Measurements from ENCODE around the gene FARSA. TPM values are rescaled to one million over a fixed set of nuclear protein-coding genes. Genes with fewer than 3 reads are reported as not detected.

FARSA gene
- polyA plus RNA-seq, 2 of the 4 experiments (the other 2 are of a cell fraction), result 18.1 to 58.7 TPM

GRCh38 chr19:12884627-12884925 is 48.9 kb downstream of the FARSA start (continued):
- no peak for TF ChIP-seq JUNB (IDR thresholded peaks at IDR 0.05)
- TF ChIP-seq MAX (IDR thresholded peaks at IDR 0.05), result no peak
- TF ChIP-seq CEBPB (IDR thresholded peaks at IDR 0.05), result no peak

- DNase-seq (ENCODE audit: low read depth in 1 of 2, low spot score in 1 of 2) (no peak), FAIRE-seq (no peak), ATAC-seq (no peak)
- no peak overlapping the region for H3K4me2 ChIP-seq
- H3K27ac ChIP-seq, result no peak overlapping the region
- H3K4me3 ChIP-seq, result no peak overlapping the region
- no peaks in the 10 kb centered on the region for H3K4me1 ChIP-seq
- peaks cover 9% of the 10 kb centered on the region; the same call in 2 of the 3 replicates for H3K9me3 ChIP-seq
- ChIA-PET CTCF (interaction anchor here (0.6 to 4.5 kb wide), 5 partner anchors 23 to 118 kb away, joined by 3 to 17 read pairs (median 5); partner anchors contain the start of gene RTBDN), POLR2A (no interaction called here)
- WGBS (ENCODE audit: missing lambda C conversion rate), result 85% methylated on average over 3 of the region's 3 CpGs
- TF ChIP-seq HDAC2 (IDR thresholded peaks at IDR 0.05), result no peak
- no peak for TF ChIP-seq FOXS1 (CRISPR knock-in tag; IDR thresholded peaks at IDR 0.05)
- TF ChIP-seq HOXB5 (CRISPR knock-in tag; IDR thresholded peaks at IDR 0.05), result no peak
- TF ChIP-seq POLR2A (IDR thresholded peaks at IDR 0.05; ENCODE audit: low read length), result no peak
- no peak for TF ChIP-seq SREBF2 (IDR thresholded peaks at IDR 0.05)
- no peak for TF ChIP-seq ZC3H11A (IDR thresholded peaks at IDR 0.05)
- TF ChIP-seq EHMT2 (IDR thresholded peaks at IDR 0.05; ENCODE audit: low read depth), result no peak
- no peak for TF ChIP-seq KDM1A (IDR thresholded peaks at IDR 0.05; ENCODE audit: low read depth)
- no peak for TF ChIP-seq CBX8 (IDR thresholded peaks at IDR 0.05)
- TF ChIP-seq HOXA7 (CRISPR knock-in tag; IDR thresholded peaks at IDR 0.05), result no peak
- no peak for TF ChIP-seq FOSB (CRISPR knock-in tag; IDR thresholded peaks at IDR 0.05)
These were observed 49.3 kb downstream of the FARSA start for GRCh38 chr19:12884202-12884601.

- CTCF ChIA-PET, result interaction anchor here (0.6 to 4.5 kb wide), 8 partner anchors 35 to 246 kb away, joined by 3 to 17 read pairs (median 4); no protein-coding TSS in a partner anchor
- no peak overlapping the region for H3K27ac ChIP-seq
- WGBS (ENCODE audit: missing lambda C conversion rate), result 83% methylated on average over 3 of the region's 3 CpGs
- POLR2A ChIA-PET, result interaction anchor here (1.3 to 1.6 kb wide), 3 partner anchors 8 to 51 kb away, joined by 3 to 8 read pairs (median 5); partner anchors contain the start of genes FARSA and GCDH
- no peak overlapping the region for H3K4me3 ChIP-seq
- DNase-seq (ENCODE audit: low read depth in 1 of 2, low spot score in 1 of 2) (no peak), ATAC-seq (no peak), FAIRE-seq (no peak)
- no peak for TF ChIP-seq ELK1 (IDR thresholded peaks at IDR 0.05; ENCODE audit: low read depth, low read length)
- no peak for TF ChIP-seq CBX8 (IDR thresholded peaks at IDR 0.05)
- TF ChIP-seq FOSL2 (IDR thresholded peaks at IDR 0.05), result no peak
- TF ChIP-seq FOSL2 (CRISPR knock-in tag; IDR thresholded peaks at IDR 0.05), result no peak
- no peak for TF ChIP-seq RARB (CRISPR knock-in tag; IDR thresholded peaks at IDR 0.05)
- H3K9me3 ChIP-seq, result peaks cover 9% of the 10 kb centered on the region; the same call in 2 of the 3 replicates
- no peak overlapping the region for H3K4me2 ChIP-seq
- no peaks in the 10 kb centered on the region for H3K4me1 ChIP-seq
These were observed 50.9 kb downstream of the FARSA start for GRCh38 chr19:12882589-12882988.

GRCh38 chr19:12881172-12881808 is 52.2 kb downstream of the FARSA start, which contains the start of gene DNASE2:
Gene DNASE2, minus strand, starts transcription at chr19:12881449. Its CDS starts 74 bp downstream, at chr19:12881375.
- Histone ChIP-seq H3K4me2 (peak within 1 kb of the TSS; percentile 95), H3K4me1 (no peaks in the 10 kb centered on the region), H3K4me3 (peak within 1 kb of the TSS; percentile 89), H3K27ac (peak within 1 kb of the TSS; percentile 91 to 93), H3K9me3 (peaks cover 9% of the 10 kb centered on the region; the same call in 2 of the 3 replicates)
- CTCF ChIA-PET, result interaction anchor here (0.8 to 2.1 kb wide), 7 partner anchors 9 to 116 kb away, joined by 3 to 8 read pairs (median 3); partner anchors contain the start of gene GCDH
- ATAC-seq, result peak; percentile 88 to 90
- POLR2A ChIA-PET, result interaction anchor here (0.6 to 1.6 kb wide), 5 partner anchors 8 to 89 kb away, joined by 3 to 8 read pairs (median 3); partner anchors contain the start of genes FARSA, GCDH, JUNB and SYCE2
- WGBS (ENCODE audit: missing lambda C conversion rate), result 0% methylated on average over 21 of the region's 38 CpGs
- FAIRE-seq, result no peak
- peak; percentile 92 to 93 for DNase-seq (ENCODE audit: low read depth in 1 of 2, low spot score in 1 of 2)
- TF ChIP-seq MAZ (IDR thresholded peaks at IDR 0.05; ENCODE audit: borderline replicate concordance, low read depth, low read length), result no peak
- TF ChIP-seq JUNB (IDR thresholded peaks at IDR 0.05), result no peak
- TF ChIP-seq HOXA7 (CRISPR knock-in tag; IDR thresholded peaks at IDR 0.05), result no peak
- no peak for TF ChIP-seq CEBPB (IDR thresholded peaks at IDR 0.05)
- no peak for TF ChIP-seq HEYL (CRISPR knock-in tag; IDR thresholded peaks at IDR 0.05)
- no peak for TF ChIP-seq ATOH8 (CRISPR knock-in tag; IDR thresholded peaks at IDR 0.05; ENCODE audit: low read depth)
- TF ChIP-seq ESRRA (IDR thresholded peaks at IDR 0.05; ENCODE audit: borderline replicate concordance, low read length), result no peak
- no peak for TF ChIP-seq ZNF302 (CRISPR knock-in tag; IDR thresholded peaks at IDR 0.05)
- no peak for TF ChIP-seq JUN (IDR thresholded peaks at IDR 0.05)
- no peak for TF ChIP-seq MAFK (IDR thresholded peaks at IDR 0.05; ENCODE audit: partially characterized antibody)
- TF ChIP-seq SREBF2 (IDR thresholded peaks at IDR 0.05), result no peak
- TF ChIP-seq MYC (IDR thresholded peaks at IDR 0.05; ENCODE audit: borderline replicate concordance, low read length), result no peak
- no peak for TF ChIP-seq RCOR1 (IDR thresholded peaks at IDR 0.05; ENCODE audit: low read depth, low read length)
- peak; percentile 48; the same call in 1 of the 2 replicates for TF ChIP-seq MAX (IDR thresholded peaks at IDR 0.05)
- TF ChIP-seq RARB (CRISPR knock-in tag; IDR thresholded peaks at IDR 0.05), result no peak
- peak; percentile 65 for TF ChIP-seq POLR2A (IDR thresholded peaks at IDR 0.05; ENCODE audit: low read length)
- 0 out of 2 replicates have a peak, but pooled peaks have one; percentile 21 for TF ChIP-seq PBX3 (IDR thresholded peaks at IDR 0.05)
- no peak for TF ChIP-seq POLR2AphosphoS2 (conservative IDR thresholded peaks at IDR 0.05; ENCODE audit: low read length)
- no peak for TF ChIP-seq CHD4 (IDR thresholded peaks at IDR 0.05; ENCODE audit: borderline replicate concordance)

Data from A549 (cell line).